ENCODE data around the gene S1PR3. TPM values are rescaled to one million over a fixed set of nuclear protein-coding genes. Genes with fewer than 3 reads are reported as not detected.

The S1PR3 gene
- total RNA-seq, 1 donor = 3.3 TPM

GRCh38 chr9:88969646-88970373 lies 21.5 kb upstream of the S1PR3 start:
- Histone ChIP-seq H2AFZ (ENCODE audit: low read length) (no peak overlapping the region), H3K27me3 (ENCODE audit: insufficient read depth, low read length) (peaks cover 19% of the 10 kb centered on the region), H3K36me3 (ENCODE audit: insufficient read depth, low read length) (no peaks in the 10 kb centered on the region), H3K4me3 (ENCODE audit: insufficient read depth, low read length) (no peak overlapping the region), H4K20me1 (ENCODE audit: insufficient read depth, low read length) (no peaks in the 10 kb centered on the region), H3K79me2 (ENCODE audit: insufficient read depth, low read length) (no peaks in the 10 kb centered on the region), H3K27ac (ENCODE audit: low read depth, low read length) (no peak overlapping the region), H3K4me2 (ENCODE audit: insufficient read depth, low read length) (no peak overlapping the region), H3K4me1 (ENCODE audit: insufficient read depth, low read length) (no peaks in the 10 kb centered on the region), H3K9me3 (ENCODE audit: low read depth, low read length) (no peaks in the 10 kb centered on the region)
- TF ChIP-seq, protein P1, sequence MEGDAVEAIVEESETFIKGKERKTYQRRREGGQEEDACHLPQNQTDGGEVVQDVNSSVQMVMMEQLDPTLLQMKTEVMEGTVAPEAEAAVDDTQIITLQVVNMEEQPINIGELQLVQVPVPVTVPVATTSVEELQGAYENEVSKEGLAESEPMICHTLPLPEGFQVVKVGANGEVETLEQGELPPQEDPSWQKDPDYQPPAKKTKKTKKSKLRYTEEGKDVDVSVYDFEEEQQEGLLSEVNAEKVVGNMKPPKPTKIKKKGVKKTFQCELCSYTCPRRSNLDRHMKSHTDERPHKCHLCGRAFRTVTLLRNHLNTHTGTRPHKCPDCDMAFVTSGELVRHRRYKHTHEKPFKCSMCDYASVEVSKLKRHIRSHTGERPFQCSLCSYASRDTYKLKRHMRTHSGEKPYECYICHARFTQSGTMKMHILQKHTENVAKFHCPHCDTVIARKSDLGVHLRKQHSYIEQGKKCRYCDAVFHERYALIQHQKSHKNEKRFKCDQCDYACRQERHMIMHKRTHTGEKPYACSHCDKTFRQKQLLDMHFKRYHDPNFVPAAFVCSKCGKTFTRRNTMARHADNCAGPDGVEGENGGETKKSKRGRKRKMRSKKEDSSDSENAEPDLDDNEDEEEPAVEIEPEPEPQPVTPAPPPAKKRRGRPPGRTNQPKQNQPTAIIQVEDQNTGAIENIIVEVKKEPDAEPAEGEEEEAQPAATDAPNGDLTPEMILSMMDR (IDR thresholded peaks at IDR 0.05; ENCODE audit: extremely low read depth, low read depth, low read length) = no peak
- no peak for DNase-seq (ENCODE audit: insufficient read length, low spot score, missing footprints)

DNA sequence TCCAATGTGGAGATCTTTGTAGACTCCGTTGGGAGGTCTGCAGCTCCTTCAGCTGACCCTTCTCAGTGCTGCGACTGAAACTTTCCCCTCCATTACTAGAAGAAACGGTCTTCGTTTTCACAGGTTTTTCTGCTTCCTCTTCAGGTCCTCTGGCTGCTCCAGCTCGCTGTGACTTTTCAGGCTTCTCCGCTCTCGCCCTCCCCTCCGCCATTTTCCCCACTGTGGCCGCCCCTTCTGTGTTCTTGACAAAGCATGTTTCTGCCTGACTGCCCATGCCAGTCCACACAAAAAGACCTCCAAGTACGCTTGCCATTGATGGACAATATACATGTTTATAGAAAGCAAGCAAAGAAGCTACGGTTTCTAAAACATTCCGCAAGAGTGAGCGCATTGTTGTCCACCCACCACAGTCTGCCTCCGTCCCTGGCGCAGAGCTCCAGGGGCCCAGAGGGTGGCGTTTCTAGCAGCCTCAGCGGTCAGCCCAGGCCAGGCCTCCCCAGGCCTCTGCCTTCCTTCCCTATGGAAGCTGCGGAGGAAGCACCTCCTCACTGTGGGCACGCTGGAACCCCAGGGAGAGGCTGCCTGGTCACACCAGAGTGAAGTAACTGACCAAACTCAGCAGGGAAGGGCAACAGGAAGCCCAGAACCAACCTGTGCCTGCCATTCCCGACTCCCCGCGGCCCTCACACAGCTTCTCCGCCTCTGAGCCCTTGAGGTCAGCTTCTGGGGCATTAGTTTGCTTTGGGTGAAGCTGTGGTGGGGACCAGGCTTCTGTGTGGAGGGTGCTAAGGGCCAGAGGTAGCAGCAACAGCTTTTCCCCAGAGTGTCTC lies 19.9 kb upstream of the S1PR3 start:
- H3K36me3 ChIP-seq (ENCODE audit: insufficient read depth, low read length) = no peaks in the 10 kb centered on the region
- no peak for DNase-seq (ENCODE audit: insufficient read length, low spot score, missing footprints)
- no peak overlapping the region for H3K4me3 ChIP-seq (ENCODE audit: insufficient read depth, low read length)
- no peaks in the 10 kb centered on the region for H3K9me3 ChIP-seq (ENCODE audit: low read depth, low read length)
- H2AFZ ChIP-seq (ENCODE audit: low read length) = no peak overlapping the region
- H3K4me1 ChIP-seq (ENCODE audit: insufficient read depth, low read length) = no peaks in the 10 kb centered on the region
- H3K4me2 ChIP-seq (ENCODE audit: insufficient read depth, low read length) = no peak overlapping the region
- H4K20me1 ChIP-seq (ENCODE audit: insufficient read depth, low read length) = no peaks in the 10 kb centered on the region
- peaks cover 19% of the 10 kb centered on the region for H3K27me3 ChIP-seq (ENCODE audit: insufficient read depth, low read length)
- TF ChIP-seq, protein P1 (IDR thresholded peaks at IDR 0.05; ENCODE audit: extremely low read depth, low read depth, low read length) = no peak
- no peaks in the 10 kb centered on the region for H3K79me2 ChIP-seq (ENCODE audit: insufficient read depth, low read length)
- no peak overlapping the region for H3K27ac ChIP-seq (ENCODE audit: low read depth, low read length)

DNA sequence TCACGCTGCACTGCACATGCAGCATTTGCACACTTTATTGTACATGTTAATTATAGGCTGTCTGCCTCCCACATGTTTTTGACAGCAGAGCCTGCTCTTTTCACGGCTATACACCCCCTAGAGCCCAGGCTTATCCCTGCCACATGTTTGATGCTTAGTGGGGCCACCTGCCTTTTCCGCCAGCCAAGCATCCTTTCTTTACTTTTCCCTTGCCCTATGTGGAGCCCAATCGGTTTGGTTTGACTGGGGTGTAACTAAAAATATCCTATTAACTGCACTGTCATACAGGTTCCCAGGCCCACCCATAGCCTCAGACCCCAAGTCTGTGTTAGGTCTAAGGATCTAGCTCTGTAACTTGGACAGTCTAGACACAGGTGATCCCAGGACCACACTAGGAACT lies 18.9 kb upstream of the S1PR3 start:
- Histone ChIP-seq H3K79me2 (ENCODE audit: insufficient read depth, low read length) (no peaks in the 10 kb centered on the region), H3K4me3 (ENCODE audit: insufficient read depth, low read length) (no peak overlapping the region)
- TF ChIP-seq, protein P1 (IDR thresholded peaks at IDR 0.05; ENCODE audit: extremely low read depth, low read depth, low read length) = no peak

More for the DNA sequence above, 18.9 kb upstream of the S1PR3 start:
- Histone ChIP-seq H4K20me1 (ENCODE audit: insufficient read depth, low read length) (no peaks in the 10 kb centered on the region), H3K27ac (ENCODE audit: low read depth, low read length) (no peak overlapping the region), H3K4me2 (ENCODE audit: insufficient read depth, low read length) (no peak overlapping the region), H3K9me3 (ENCODE audit: low read depth, low read length) (no peaks in the 10 kb centered on the region), H2AFZ (ENCODE audit: low read length) (no peak overlapping the region), H3K4me1 (ENCODE audit: insufficient read depth, low read length) (no peaks in the 10 kb centered on the region), H3K27me3 (ENCODE audit: insufficient read depth, low read length) (peaks cover 15% of the 10 kb centered on the region), H3K36me3 (ENCODE audit: insufficient read depth, low read length) (no peaks in the 10 kb centered on the region)
- DNase-seq (ENCODE audit: insufficient read length, low spot score, missing footprints) = no peak
